ENCODE results near the gene FBL.
"Not testable (repeated sequence)": the region's sequence is repeated elsewhere in the genome, so short reads cannot be mapped to it uniquely, and the experiment has no call there.

FBL gene

GRCh38 chr19:39825531-39826076, 20.6 kb downstream of the FBL start:
- in situ Hi-C loops (cut with MboI; ENCODE audit: low sequenced_read_pairs) = no loop called here

- in situ Hi-C loops (cut with MboI; ENCODE audit: low sequenced_read_pairs) = no loop called here
Measured at GRCh38 chr19:39825093-39825463, 21.1 kb downstream of the FBL start.

GRCh38 chr19:39824143-39825092, 21.8 kb downstream of the FBL start:
- in situ Hi-C loops (cut with MboI; ENCODE audit: low sequenced_read_pairs) = no loop called here

- in situ Hi-C loops (cut with MboI; ENCODE audit: low sequenced_read_pairs) = no loop called here
Measured at GRCh38 chr19:39823686-39824085, 22.5 kb downstream of the FBL start.

- in situ Hi-C loops (cut with MboI; ENCODE audit: low sequenced_read_pairs) = no loop called here
Measured at GRCh38 chr19:39820696-39821095, 25.5 kb downstream of the FBL start.

GRCh38 chr19:39819786-39820185, 26.4 kb downstream of the FBL start:
- in situ Hi-C loops (cut with MboI; ENCODE audit: low sequenced_read_pairs) = no loop called here

GRCh38 chr19:39818626-39819097, 27.5 kb downstream of the FBL start:
- in situ Hi-C loops (cut with MboI; ENCODE audit: low sequenced_read_pairs) = no loop called here

- in situ Hi-C loops (cut with MboI; ENCODE audit: low sequenced_read_pairs) = no loop called here
Measured at GRCh38 chr19:39817888-39818561, 28.2 kb downstream of the FBL start.

- in situ Hi-C loops (cut with MboI; ENCODE audit: low sequenced_read_pairs) = no loop called here
Measured at GRCh38 chr19:39816287-39817048, 29.7 kb downstream of the FBL start.

- in situ Hi-C loops (cut with MboI; ENCODE audit: low sequenced_read_pairs) = no loop called here
Measured at GRCh38 chr19:39814595-39814994, 31.6 kb downstream of the FBL start.

GRCh38 chr19:39814111-39814510, 32.1 kb downstream of the FBL start:
- in situ Hi-C loops (cut with MboI; ENCODE audit: low sequenced_read_pairs) = not testable (repeated sequence)

- in situ Hi-C loops (cut with MboI; ENCODE audit: low sequenced_read_pairs) = no loop called here
Measured at GRCh38 chr19:39813264-39813993, 32.8 kb downstream of the FBL start.

- in situ Hi-C loops (cut with MboI; ENCODE audit: low sequenced_read_pairs) = no loop called here
Measured at GRCh38 chr19:39811064-39811463, 35.1 kb downstream of the FBL start.

- in situ Hi-C loops (cut with MboI; ENCODE audit: low sequenced_read_pairs) = no loop called here
Measured at GRCh38 chr19:39810424-39810823, 35.8 kb downstream of the FBL start.

- in situ Hi-C loops (cut with MboI; ENCODE audit: low sequenced_read_pairs) = no loop called here
Measured at GRCh38 chr19:39809368-39809767, 36.8 kb downstream of the FBL start.

GRCh38 chr19:39808688-39809087, 37.5 kb downstream of the FBL start:
- in situ Hi-C loops (cut with MboI; ENCODE audit: low sequenced_read_pairs) = not testable (repeated sequence)

GRCh38 chr19:39807846-39808364, 38.3 kb downstream of the FBL start:
- in situ Hi-C loops (cut with MboI; ENCODE audit: low sequenced_read_pairs) = no loop called here

- in situ Hi-C loops (cut with MboI; ENCODE audit: low sequenced_read_pairs) = no loop called here
Measured at GRCh38 chr19:39805104-39805503, 41.1 kb downstream of the FBL start.

GRCh38 chr19:39802958-39803357, 43.2 kb downstream of the FBL start:
- in situ Hi-C loops (cut with MboI; ENCODE audit: low sequenced_read_pairs) = no loop called here

- in situ Hi-C loops (cut with MboI; ENCODE audit: low sequenced_read_pairs) = no loop called here
Measured at GRCh38 chr19:39797083-39797482, 49.1 kb downstream of the FBL start.
